ENCODE data around the gene KCNK10.

- TF ChIP-seq CTCF (IDR thresholded peaks at IDR 0.05 in 4 of 5, conservative IDR thresholded peaks at IDR 0.05 in 1 of 5) = no peak
- no peak for TF ChIP-seq POLR2A (IDR thresholded peaks at IDR 0.05)
Observed at GRCh38 chr14:88326352-88327103, 3.5 kb upstream of the KCNK10 start.

Measured in gastrocnemius medialis (tissue), 4 donors.